WTC11 (cell line): Measurements from ENCODE around the gene GNG8. TPM values are rescaled to one million over a fixed set of nuclear protein-coding genes. Genes with fewer than 3 reads are reported as not detected.

Source experiments
- ATAC-seq: fragments of 200-7000 bp; cut with Tn5 transposase; 2 replicates; pipeline ENCODE4 v1.10.0; 2021; ENCODE audit warnings: mild to moderate bottlenecking, moderate library complexity
- CTCF ChIA-PET: fragments of 300-600 bp; sonication (Branson Sonifier 250); formaldehyde crosslinking; loops from one replicate; lab custom pipeline; 2021; ENCODE audit warnings: antibody characterized with exemption; lab: Charles Lee
- POLR2A ChIA-PET: fragments of 350-600 bp; sonication (Branson Sonifier 250); formaldehyde crosslinking; loops from one replicate; lab custom pipeline; 2021; ENCODE audit warnings: antibody characterized with exemption; lab: Charles Lee
- DNase-seq: peaks from one replicate; pipeline ENCODE4 v3.0.0; 2021; ENCODE audit warnings: low spot score
- H3K27ac Mint-ChIP-seq: 2 replicates; pipeline ENCODE4 v1.8.0; 2021; ENCODE audit warnings: mixed read lengths
- H3K27me3 Mint-ChIP-seq: 2 replicates; pipeline ENCODE4 v1.8.0; 2021; ENCODE audit warnings: low read depth, mild to moderate bottlenecking, moderate library complexity, mixed read lengths
- H3K36me3 Mint-ChIP-seq: 2 replicates; pipeline ENCODE4 v1.8.0; 2021; ENCODE audit warnings: mixed read lengths
- H3K4me1 Mint-ChIP-seq: 2 replicates; pipeline ENCODE4 v1.8.0; 2022; ENCODE audit warnings: mixed read lengths
- H3K4me3 Mint-ChIP-seq: 2 replicates; pipeline ENCODE4 v1.8.0; 2021; ENCODE audit warnings: mild to moderate bottlenecking, moderate library complexity, mixed read lengths
- H3K9me3 Mint-ChIP-seq: 2 replicates; pipeline ENCODE4 v1.8.0; 2021; ENCODE audit warnings: mixed read lengths
- ATF1 ChIP-seq: sonication (generic); formaldehyde crosslinking; IDR thresholded peaks from 2 replicates; pipeline ENCODE4 v1.8.1; 2023; ENCODE audit warnings: mild to moderate bottlenecking, moderate library complexity, missing genetic modification reagents
- FOXK1 ChIP-seq: sonication (generic); formaldehyde crosslinking; IDR thresholded peaks from 2 replicates; pipeline ENCODE4 v1.8.0; 2022; ENCODE audit warnings: mild to moderate bottlenecking, moderate library complexity, missing genetic modification reagents
- FOXP1 ChIP-seq: sonication (generic); formaldehyde crosslinking; IDR thresholded peaks from 2 replicates; pipeline ENCODE4 v1.8.0; 2022; ENCODE audit warnings: missing genetic modification reagents, mild to moderate bottlenecking, moderate library complexity, borderline replicate concordance
- IRF2 ChIP-seq: sonication (generic); formaldehyde crosslinking; IDR thresholded peaks from 2 replicates; pipeline ENCODE4 v1.8.0; 2022; ENCODE audit warnings: low read depth, missing genetic modification reagents, borderline replicate concordance
- JAZF1 ChIP-seq: fragments of 250-450 bp; sonication (Bioruptor Pico); IDR thresholded peaks from 2 replicates; pipeline ENCODE4 v1.9.0; 2021; ENCODE audit warnings: moderate library complexity, mild to moderate bottlenecking, inconsistent platforms
- NFYB ChIP-seq: sonication (generic); formaldehyde crosslinking; conservative IDR thresholded peaks from 2 replicates; pipeline ENCODE4 v1.8.0; 2022; ENCODE audit warnings: low read depth, missing genetic modification reagents
- PRRX2 ChIP-seq: fragments of 250-450 bp; sonication (Bioruptor Pico); IDR thresholded peaks from 2 replicates; pipeline ENCODE4 v1.8.0; 2021; ENCODE audit warnings: mild to moderate bottlenecking
- ZNF121 ChIP-seq: sonication (generic); formaldehyde crosslinking; IDR thresholded peaks from 2 replicates; pipeline ENCODE4 v1.8.0; 2023; ENCODE audit warnings: missing genetic modification reagents
- ZNF317 ChIP-seq: sonication (generic); formaldehyde crosslinking; IDR thresholded peaks from 2 replicates; pipeline ENCODE4 v1.8.1; 2023; ENCODE audit warnings: low read depth, mild to moderate bottlenecking, moderate library complexity, missing genetic modification reagents, borderline replicate concordance
- ZNF423 ChIP-seq: fragments of 250-450 bp; sonication (Bioruptor Pico); IDR thresholded peaks from 2 replicates; pipeline ENCODE4 v2.1.2; 2022; ENCODE audit warnings: mild to moderate bottlenecking, moderate library complexity
- total RNA-seq: library from RNA; stranded (reverse); gene quantifications from 3 replicates; pipeline ENCODE4 v1.2.3, GENCODE V29; 2021
- TF ChIP-seq, protein P1 (sequence below): sonication (generic); formaldehyde crosslinking; IDR thresholded peaks from 2 replicates; pipeline ENCODE4 v1.8.0; 2023; ENCODE audit warnings: mild to moderate bottlenecking, missing genetic modification reagents
- TF ChIP-seq, protein P2 (sequence below): sonication (generic); formaldehyde crosslinking; IDR thresholded peaks from 2 replicates; pipeline ENCODE4 v1.8.1; 2023; ENCODE audit warnings: mild to moderate bottlenecking, moderate library complexity, missing genetic modification reagents

The GNG8 gene
- total RNA-seq, 1 experiment from 2014 or later = not detected

- Mint-ChIP-seq H3K4me3 (no peak overlapping the region), H3K27ac (peak overlapping the region; percentile 7), H3K9me3 (no peaks in the 10 kb centered on the region; the same call in 1 of the 2 replicates), H3K4me1 (peaks cover 22% of the 10 kb centered on the region), H3K36me3 (no peaks in the 10 kb centered on the region), H3K27me3 (peaks cover 68% of the 10 kb centered on the region)
- ATAC-seq (peak; percentile 55), DNase-seq (peak; percentile 33)
- ChIA-PET CTCF (interaction anchor here (1.0 kb wide), 1 partner anchor 38 kb away, joined by 3 read pairs; no protein-coding TSS in a partner anchor), POLR2A (no interaction called here)
- no peak for TF ChIP-seq ZNF423
- no peak for TF ChIP-seq NFYB (CRISPR knock-in tag)
- no peak for TF ChIP-seq ATF1 (CRISPR knock-in tag)
- no peak for TF ChIP-seq PRRX2 (CRISPR knock-in tag)
- TF ChIP-seq FOXK1 (CRISPR knock-in tag) = no peak
Observed at GRCh38 chr19:46654621-46655152, 18.7 kb upstream of the GNG8 start.

DNA sequence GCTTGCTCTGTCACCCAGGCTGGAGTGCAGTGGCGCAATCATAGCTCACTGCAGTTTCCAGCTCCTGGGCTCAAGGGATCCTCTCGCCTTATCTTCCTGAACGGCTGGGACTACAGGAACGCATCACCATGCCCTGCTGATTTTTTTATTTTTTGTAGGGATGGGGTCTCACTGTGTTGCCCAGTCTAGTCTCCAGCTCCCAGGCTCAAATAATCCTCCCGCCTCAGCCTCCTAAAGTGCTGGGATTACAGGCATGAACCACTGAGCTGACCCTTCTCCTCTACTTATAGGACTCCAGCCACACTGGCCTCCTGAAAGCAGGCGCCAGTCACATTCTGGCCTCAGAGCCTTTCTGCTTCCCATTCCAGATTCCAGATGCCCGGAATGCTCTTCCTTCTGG is 14.4 kb upstream of the GNG8 start:
- CTCF ChIA-PET = interaction anchor here (0.5 to 2.5 kb wide), 5 partner anchors 9 to 32 kb away, joined by 3 to 9 read pairs (median 3); partner anchors contain the start of gene DACT3
- POLR2A ChIA-PET = interaction anchor here (0.6 kb wide), 1 partner anchor 593 kb away, joined by 4 read pairs; no protein-coding TSS in a partner anchor
- Mint-ChIP-seq H3K4me3 (peak overlapping the region; percentile 67), H3K9me3 (no peaks in the 10 kb centered on the region), H3K4me1 (peaks cover 20% of the 10 kb centered on the region), H3K27me3 (peaks cover 71% of the 10 kb centered on the region), H3K27ac (no peak overlapping the region), H3K36me3 (no peaks in the 10 kb centered on the region; the same call in 1 of the 2 replicates)
- DNase-seq (no peak), ATAC-seq (no peak)
- TF ChIP-seq FOXP1 (CRISPR knock-in tag) (no peak), ZNF121 (CRISPR knock-in tag) (peak; percentile 91)

DNA sequence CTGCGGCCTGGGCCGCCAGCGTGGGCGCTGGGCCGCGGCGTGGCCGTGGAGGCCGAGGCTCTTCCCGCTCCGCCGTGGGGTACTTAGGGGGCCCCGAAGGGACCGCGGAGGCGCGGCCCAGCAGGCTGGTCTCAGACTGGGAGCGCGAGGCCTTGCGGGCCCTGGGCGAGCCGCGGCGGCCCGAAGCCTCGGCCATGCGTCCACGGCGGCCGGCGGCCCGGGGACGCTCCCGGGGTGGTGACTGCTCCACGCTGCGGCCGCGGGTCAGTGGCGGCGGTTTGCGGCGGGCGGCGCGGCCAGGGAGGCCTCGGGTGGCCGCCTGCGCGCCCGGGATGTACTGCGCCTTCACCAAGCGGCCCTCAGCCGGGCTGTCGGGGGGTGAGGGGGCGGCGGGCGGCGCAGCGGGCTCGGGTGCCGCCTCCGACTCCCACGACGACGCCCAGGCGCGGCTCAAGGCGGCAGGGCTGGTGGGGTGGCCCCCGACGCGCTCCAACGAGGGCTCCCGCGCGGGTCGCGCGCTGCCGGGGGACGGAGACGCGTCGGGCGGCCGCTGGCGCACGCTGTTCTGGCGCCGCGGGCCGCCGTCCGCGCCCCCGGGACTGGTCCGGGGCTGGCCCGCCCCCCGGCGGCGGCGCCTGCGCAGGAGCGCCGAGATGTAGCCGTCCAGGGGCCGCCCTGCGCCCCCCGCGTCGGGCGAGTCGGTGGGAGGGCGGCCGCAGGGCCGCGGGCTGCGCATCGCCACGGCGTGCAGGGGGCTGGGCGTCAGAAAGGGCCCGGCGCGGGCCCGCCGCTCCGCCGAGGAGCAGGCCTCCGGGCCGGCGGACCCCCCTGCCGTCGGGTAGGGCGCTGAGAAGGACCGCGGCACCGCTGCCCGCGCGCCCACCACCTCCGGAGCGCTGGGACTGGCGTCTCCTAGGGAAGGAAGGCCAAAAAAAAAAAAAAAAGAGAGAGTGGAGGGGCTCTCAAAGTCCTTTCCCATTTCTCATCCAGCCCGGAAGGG is 13.3 kb upstream of the GNG8 start:
- ATAC-seq (peak; percentile 56), DNase-seq (no peak)
- Mint-ChIP-seq H3K27ac (no peak overlapping the region), H3K4me3 (peak overlapping the region; percentile 67), H3K27me3 (peaks cover 82% of the 10 kb centered on the region), H3K4me1 (peaks cover 12% of the 10 kb centered on the region), H3K9me3 (no peaks in the 10 kb centered on the region), H3K36me3 (no peaks in the 10 kb centered on the region; the same call in 1 of the 2 replicates)
- TF ChIP-seq JAZF1 (CRISPR knock-in tag) (no peak), ZNF423 (no peak), FOXP1 (CRISPR knock-in tag) (peak; percentile 69; the same call in 1 of the 2 replicates), ZNF317 (CRISPR knock-in tag) (no peak), IRF2 (CRISPR knock-in tag) (0 out of 2 replicates have a peak, but pooled peaks have one; percentile 67)
- TF ChIP-seq, protein P1, sequence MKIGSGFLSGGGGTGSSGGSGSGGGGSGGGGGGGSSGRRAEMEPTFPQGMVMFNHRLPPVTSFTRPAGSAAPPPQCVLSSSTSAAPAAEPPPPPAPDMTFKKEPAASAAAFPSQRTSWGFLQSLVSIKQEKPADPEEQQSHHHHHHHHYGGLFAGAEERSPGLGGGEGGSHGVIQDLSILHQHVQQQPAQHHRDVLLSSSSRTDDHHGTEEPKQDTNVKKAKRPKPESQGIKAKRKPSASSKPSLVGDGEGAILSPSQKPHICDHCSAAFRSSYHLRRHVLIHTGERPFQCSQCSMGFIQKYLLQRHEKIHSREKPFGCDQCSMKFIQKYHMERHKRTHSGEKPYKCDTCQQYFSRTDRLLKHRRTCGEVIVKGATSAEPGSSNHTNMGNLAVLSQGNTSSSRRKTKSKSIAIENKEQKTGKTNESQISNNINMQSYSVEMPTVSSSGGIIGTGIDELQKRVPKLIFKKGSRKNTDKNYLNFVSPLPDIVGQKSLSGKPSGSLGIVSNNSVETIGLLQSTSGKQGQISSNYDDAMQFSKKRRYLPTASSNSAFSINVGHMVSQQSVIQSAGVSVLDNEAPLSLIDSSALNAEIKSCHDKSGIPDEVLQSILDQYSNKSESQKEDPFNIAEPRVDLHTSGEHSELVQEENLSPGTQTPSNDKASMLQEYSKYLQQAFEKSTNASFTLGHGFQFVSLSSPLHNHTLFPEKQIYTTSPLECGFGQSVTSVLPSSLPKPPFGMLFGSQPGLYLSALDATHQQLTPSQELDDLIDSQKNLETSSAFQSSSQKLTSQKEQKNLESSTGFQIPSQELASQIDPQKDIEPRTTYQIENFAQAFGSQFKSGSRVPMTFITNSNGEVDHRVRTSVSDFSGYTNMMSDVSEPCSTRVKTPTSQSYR (CRISPR knock-in tag) = no peak
- TF ChIP-seq, protein P2, sequence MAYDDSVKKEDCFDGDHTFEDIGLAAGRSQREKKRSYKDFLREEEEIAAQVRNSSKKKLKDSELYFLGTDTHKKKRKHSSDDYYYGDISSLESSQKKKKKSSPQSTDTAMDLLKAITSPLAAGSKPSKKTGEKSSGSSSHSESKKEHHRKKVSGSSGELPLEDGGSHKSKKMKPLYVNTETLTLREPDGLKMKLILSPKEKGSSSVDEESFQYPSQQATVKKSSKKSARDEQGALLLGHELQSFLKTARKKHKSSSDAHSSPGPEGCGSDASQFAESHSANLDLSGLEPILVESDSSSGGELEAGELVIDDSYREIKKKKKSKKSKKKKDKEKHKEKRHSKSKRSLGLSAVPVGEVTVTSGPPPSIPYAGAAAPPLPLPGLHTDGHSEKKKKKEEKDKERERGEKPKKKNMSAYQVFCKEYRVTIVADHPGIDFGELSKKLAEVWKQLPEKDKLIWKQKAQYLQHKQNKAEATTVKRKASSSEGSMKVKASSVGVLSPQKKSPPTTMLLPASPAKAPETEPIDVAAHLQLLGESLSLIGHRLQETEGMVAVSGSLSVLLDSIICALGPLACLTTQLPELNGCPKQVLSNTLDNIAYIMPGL = 0 out of 2 replicates have a peak, but pooled peaks have one; percentile 3
- POLR2A ChIA-PET = no interaction called here
- CTCF ChIA-PET = interaction anchor here (1.3 to 2.5 kb wide), 5 partner anchors 9 to 32 kb away, joined by 3 to 16 read pairs (median 9); partner anchors contain the start of gene DACT3
